ENCODE measurements around the gene ITPRIPL1. TPM values are rescaled to one million over a fixed set of nuclear protein-coding genes. Genes with fewer than 3 reads are reported as not detected.

ITPRIPL1 gene
- total RNA-seq, 1 donor from 2014 or later = 6.1 TPM

- DNase-seq (ENCODE audit: low spot score, unreplicated experiment) = no peak
- no peak for TF ChIP-seq CTCF (IDR thresholded peaks at IDR 0.05; ENCODE audit: unreplicated experiment)
- peaks cover 44% of the 10 kb centered on the region for H3K27me3 Mint-ChIP-seq
- no peak overlapping the region for H3K27ac Mint-ChIP-seq
- no peaks in the 10 kb centered on the region for H3K36me3 Mint-ChIP-seq (ENCODE audit: insufficient read depth)
- no peak overlapping the region for H3K4me3 Mint-ChIP-seq (ENCODE audit: low read depth)
- H3K9me3 Mint-ChIP-seq (ENCODE audit: low read depth) = no peaks in the 10 kb centered on the region
- H3K4me1 Mint-ChIP-seq (ENCODE audit: low read depth) = peaks cover 5% of the 10 kb centered on the region
These were observed 7.5 kb upstream of the ITPRIPL1 start for GRCh38 chr2:96317584-96317997.

GRCh38 chr2:96318723-96319122 is 6.4 kb upstream of the ITPRIPL1 start:
- DNase-seq (ENCODE audit: low spot score, unreplicated experiment) = no peak
- peaks cover 52% of the 10 kb centered on the region for H3K27me3 Mint-ChIP-seq
- H3K27ac Mint-ChIP-seq = no peak overlapping the region
- peaks cover 5% of the 10 kb centered on the region for H3K4me1 Mint-ChIP-seq (ENCODE audit: low read depth)
- no peak overlapping the region for H3K4me3 Mint-ChIP-seq (ENCODE audit: low read depth)
- no peaks in the 10 kb centered on the region for H3K36me3 Mint-ChIP-seq (ENCODE audit: insufficient read depth)
- no peak for TF ChIP-seq CTCF (IDR thresholded peaks at IDR 0.05; ENCODE audit: unreplicated experiment)
- H3K9me3 Mint-ChIP-seq (ENCODE audit: low read depth) = no peaks in the 10 kb centered on the region

GRCh38 chr2:96319396-96319795 is 5.7 kb upstream of the ITPRIPL1 start:
- no peak for TF ChIP-seq CTCF (IDR thresholded peaks at IDR 0.05; ENCODE audit: unreplicated experiment)
- DNase-seq (ENCODE audit: low spot score, unreplicated experiment) = no peak
- peaks cover 5% of the 10 kb centered on the region for H3K4me1 Mint-ChIP-seq (ENCODE audit: low read depth)
- peaks cover 58% of the 10 kb centered on the region for H3K27me3 Mint-ChIP-seq
- H3K9me3 Mint-ChIP-seq (ENCODE audit: low read depth) = no peaks in the 10 kb centered on the region
- H3K36me3 Mint-ChIP-seq (ENCODE audit: insufficient read depth) = no peaks in the 10 kb centered on the region
- no peak overlapping the region for H3K4me3 Mint-ChIP-seq (ENCODE audit: low read depth)
- no peak overlapping the region for H3K27ac Mint-ChIP-seq

GRCh38 chr2:96320326-96320725 is 4.8 kb upstream of the ITPRIPL1 start:
- peaks cover 61% of the 10 kb centered on the region for H3K27me3 Mint-ChIP-seq
- peaks cover 5% of the 10 kb centered on the region for H3K4me1 Mint-ChIP-seq (ENCODE audit: low read depth)
- no peak for DNase-seq (ENCODE audit: low spot score, unreplicated experiment)
- no peak overlapping the region for H3K27ac Mint-ChIP-seq
- no peaks in the 10 kb centered on the region for H3K9me3 Mint-ChIP-seq (ENCODE audit: low read depth)
- H3K36me3 Mint-ChIP-seq (ENCODE audit: insufficient read depth) = no peaks in the 10 kb centered on the region
- no peak overlapping the region for H3K4me3 Mint-ChIP-seq (ENCODE audit: low read depth)
- no peak for TF ChIP-seq CTCF (IDR thresholded peaks at IDR 0.05; ENCODE audit: unreplicated experiment)

- Mint-ChIP-seq H3K27me3 (peaks cover 65% of the 10 kb centered on the region), H3K4me3 (ENCODE audit: low read depth) (peak overlapping the region; percentile 75), H3K4me1 (ENCODE audit: low read depth) (peaks cover 10% of the 10 kb centered on the region), H3K9me3 (ENCODE audit: low read depth) (no peaks in the 10 kb centered on the region), H3K27ac (peak overlapping the region; percentile 56), H3K36me3 (ENCODE audit: insufficient read depth) (no peaks in the 10 kb centered on the region)
- TF ChIP-seq CTCF (IDR thresholded peaks at IDR 0.05; ENCODE audit: unreplicated experiment) = no peak
- no peak for DNase-seq (ENCODE audit: low spot score, unreplicated experiment)
These were observed 4.1 kb upstream of the ITPRIPL1 start for GRCh38 chr2:96320728-96321622.
